A549 (cell line): ENCODE results near the gene ADARB2. TPM values are rescaled to one million over a fixed set of nuclear protein-coding genes. Genes with fewer than 3 reads are reported as not detected.

Source experiments
- ATAC-seq, 2 experiments: fragments of 200-7000 bp in 1 of 2; fragments of >200 bp in 1 of 2; cut with Nextera tagmentation in 1 of 2; cut with Tn5 transposase in 1 of 2; 3 replicates each; pipeline versions ENCODE4 v1.8.0 to v1.9.1; 2018 to 2020; ENCODE audit warnings: mild to moderate bottlenecking in 1 of 2, moderate library complexity in 1 of 2
- CTCF ChIA-PET: fragments of 300-600 bp; sonication (Branson Sonifier 250); formaldehyde crosslinking; extraction: SDS; loops from one replicate; lab custom pipeline; 2021; ENCODE audit warnings: antibody characterized with exemption, inconsistent platforms; lab: Yijun Ruan, JAX
- POLR2A ChIA-PET: fragments of 350-600 bp; formaldehyde crosslinking; extraction: SDS; loops from one replicate; lab custom pipeline; 2021; ENCODE audit warnings: antibody characterized with exemption, inconsistent platforms; lab: Yijun Ruan, JAX
- DNase-seq, 2 experiments: peaks; one replicate each; pipeline versions ENCODE4 v3.0.0 to v3.0.0-alpha.2; 2011 to 2016; ENCODE audit warnings: low read depth in 1 of 2, low spot score in 1 of 2
- FAIRE-seq: peaks from 2 replicates; lab custom pipeline; 2011; peaks lifted over from hg19 to GRCh38; lab: Jason Lieb, UNC
- H3K27ac ChIP-seq, 2 experiments: fragments of >200 bp; sonication (Bioruptor Twin); formaldehyde crosslinking; 3 replicates each; pipeline ENCODE4 v1.5.1; 2016 to 2017
- H3K4me1 ChIP-seq: fragments of >200 bp; sonication (Bioruptor Twin); formaldehyde crosslinking; 3 replicates; pipeline ENCODE4 v1.6.1; 2016
- H3K4me2 ChIP-seq: fragments of >200 bp; sonication (Bioruptor Twin); formaldehyde crosslinking; 3 replicates; pipeline ENCODE4 v1.6.1; 2016
- H3K4me3 ChIP-seq: fragments of >200 bp; sonication (Bioruptor Twin); formaldehyde crosslinking; 3 replicates; pipeline ENCODE4 v1.5.1; 2016
- H3K9me3 ChIP-seq: fragments of >200 bp; sonication (Bioruptor Twin); formaldehyde crosslinking; 3 replicates; pipeline ENCODE4 v1.6.1; 2016
- ATOH8 ChIP-seq: fragments of 250-450 bp; sonication (Bioruptor Pico); IDR thresholded peaks from 2 replicates; pipeline ENCODE4 v1.5.0; 2020; ENCODE audit warnings: low read depth, mild to moderate bottlenecking, moderate library complexity
- CBX8 ChIP-seq: fragments of 200-600 bp; sonication (generic); IDR thresholded peaks from 2 replicates; pipeline ENCODE4 v1.6.1; 2016
- CEBPB ChIP-seq, 2 experiments: fragments of >200 bp in 1 of 2; sonication (Bioruptor Twin) in 1 of 2; formaldehyde crosslinking in 1 of 2; IDR thresholded peaks; 2 replicates each; pipeline ENCODE4 v1.6.1; 2012 to 2016
- CTCF ChIP-seq: fragments of >200 bp; sonication (Bioruptor Twin); formaldehyde crosslinking; IDR thresholded peaks from 3 replicates; pipeline ENCODE4 v1.5.1; 2016
- EHF ChIP-seq: fragments of 250-450 bp; sonication (Bioruptor Pico); IDR thresholded peaks from 2 replicates; pipeline ENCODE4 v1.5.0; 2020; ENCODE audit warnings: mild to moderate bottlenecking
- ESRRA ChIP-seq: fragments of 150-350 bp; IDR thresholded peaks from 2 replicates; pipeline ENCODE4 v1.6.1; 2014; ENCODE audit warnings: mild to moderate bottlenecking, low read length, borderline replicate concordance
- FOXS1 ChIP-seq: fragments of 250-450 bp; sonication (Bioruptor Pico); IDR thresholded peaks from 2 replicates; pipeline ENCODE4 v1.5.0; 2020; ENCODE audit warnings: mild to moderate bottlenecking, moderate library complexity
- HDAC2 ChIP-seq: fragments of 200-600 bp; sonication (generic); IDR thresholded peaks from 2 replicates; pipeline ENCODE4 v1.6.1; 2016
- HES2 ChIP-seq: fragments of >200 bp; sonication (Bioruptor Twin); formaldehyde crosslinking; IDR thresholded peaks from 2 replicates; pipeline ENCODE4 v1.6.1; 2016
- HMGXB4 ChIP-seq: fragments of 250-450 bp; sonication (Bioruptor Pico); IDR thresholded peaks from 2 replicates; pipeline ENCODE4 v1.5.0; 2021; ENCODE audit warnings: mild to moderate bottlenecking, moderate library complexity, borderline replicate concordance
- MAX ChIP-seq: IDR thresholded peaks from 2 replicates; pipeline ENCODE4 v1.6.1; 2012
- MAZ ChIP-seq: fragments of 150-350 bp; IDR thresholded peaks from 2 replicates; pipeline ENCODE4 v1.6.1; 2014; ENCODE audit warnings: antibody characterized with exemption, low read depth, low read length, borderline replicate concordance
- NFE2L2 ChIP-seq: fragments of 150-350 bp; conservative IDR thresholded peaks from 2 replicates; pipeline ENCODE4 v1.6.1; 2014; ENCODE audit warnings: low read length
- NPAS2 ChIP-seq: fragments of 250-450 bp; sonication (Bioruptor Pico); IDR thresholded peaks from 2 replicates; pipeline ENCODE4 v1.8.0; 2022; ENCODE audit warnings: mild to moderate bottlenecking, moderate library complexity, borderline replicate concordance
- PBX3 ChIP-seq: IDR thresholded peaks from 2 replicates; pipeline ENCODE4 v1.6.1; 2012
- POLR2A ChIP-seq: IDR thresholded peaks from 2 replicates; pipeline ENCODE4 v1.6.1; 2012; ENCODE audit warnings: mild to moderate bottlenecking, low read length
- RCOR1 ChIP-seq: fragments of 150-350 bp; IDR thresholded peaks from 2 replicates; pipeline ENCODE4 v1.6.1; 2014; ENCODE audit warnings: antibody characterized with exemption, low read length, low read depth
- REST ChIP-seq: fragments of 200-600 bp; sonication (generic); IDR thresholded peaks from 2 replicates; pipeline ENCODE4 v1.6.1; 2016; ENCODE audit warnings: antibody characterized with exemption, mild to moderate bottlenecking, moderate library complexity
- RNF2 ChIP-seq: fragments of 200-600 bp; sonication (generic); IDR thresholded peaks from 2 replicates; pipeline ENCODE4 v1.6.1; 2016; ENCODE audit warnings: low read depth, mild to moderate bottlenecking, antibody characterized with exemption, moderate library complexity, borderline replicate concordance
- SREBF2 ChIP-seq: fragments of 450-650 bp; IDR thresholded peaks from 2 replicates; pipeline ENCODE4 v1.6.1; 2014; ENCODE audit warnings: mild to moderate bottlenecking, moderate library complexity
- USF2 ChIP-seq: fragments of 450-650 bp; IDR thresholded peaks from 2 replicates; pipeline ENCODE4 v1.6.1; 2014; ENCODE audit warnings: antibody characterized with exemption
- WGBS: methylation state at CpG from one replicate; pipeline ENCODE4 v1.1.6; 2017; ENCODE audit errors: missing lambda C conversion rate; 5-methylcytosine and 5-hydroxymethylcytosine counted together
- polyA plus RNA-seq, 4 experiments: library from polyadenylated mRNA; depleted of rRNA in 3 of 4; stranded (reverse); fragments of >200 nt; fragmentation: RNase III in 1 of 4; extraction: RNeasy Plus Mini Kit Qiagen cat#74134 plus additional on column Dnase treatment in 1 of 4; gene quantifications; 2 replicates in 3 of 4; 3 replicates in 1 of 4; pipeline ENCODE4 v1.2.3, GENCODE V29; 2011 to 2017

The ADARB2 gene
- polyA plus RNA-seq, 2 of the 4 experiments (the other 2 are of a cell fraction), result not detected

- no peak overlapping the region for H3K27ac ChIP-seq
- POLR2A ChIA-PET, result no interaction called here
- no peak for FAIRE-seq
- no peak for ATAC-seq
- H3K4me2 ChIP-seq, result no peak overlapping the region
- H3K4me1 ChIP-seq, result no peaks in the 10 kb centered on the region
- no peaks in the 10 kb centered on the region for H3K9me3 ChIP-seq
- no peak overlapping the region for H3K4me3 ChIP-seq
- CTCF ChIA-PET, result no interaction called here
- DNase-seq, result no peak
- WGBS, result 63% methylated on average over 11 of the region's 20 CpGs
- TF ChIP-seq EHF (CRISPR knock-in tag) (no peak), HMGXB4 (CRISPR knock-in tag) (no peak), NFE2L2 (no peak), RCOR1 (no peak), SREBF2 (no peak)
These were observed 74.8 kb downstream of the ADARB2 start for GRCh38 chr10:1662438-1663025.

GRCh38 chr10:1661859-1662437 is 75.4 kb downstream of the ADARB2 start:
- H3K27ac ChIP-seq, result no peak overlapping the region
- H3K4me1 ChIP-seq, result no peaks in the 10 kb centered on the region
- no peaks in the 10 kb centered on the region for H3K9me3 ChIP-seq
- CTCF ChIA-PET, result no interaction called here
- TF ChIP-seq FOXS1 (CRISPR knock-in tag) (no peak), PBX3 (no peak), HDAC2 (no peak), ESRRA (no peak), RCOR1 (no peak), CEBPB (IDR thresholded peaks at IDR 0.05) (no peak), POLR2A (no peak), USF2 (no peak), CTCF (no peak), HES2 (no peak), RNF2 (no peak), MAZ (no peak), ATOH8 (CRISPR knock-in tag) (no peak), REST (no peak), NPAS2 (no peak), CBX8 (no peak), MAX (no peak)
- TF ChIP-seq, all 56 proteins: peak for 0
- ATAC-seq (no peak), DNase-seq (no peak), FAIRE-seq (no peak)
- WGBS, result 22% methylated on average over 11 of the region's 14 CpGs
- POLR2A ChIA-PET, result no interaction called here
- no peak overlapping the region for H3K4me2 ChIP-seq
- no peak overlapping the region for H3K4me3 ChIP-seq
